HG03064 (cell line): ENCODE data around the gene RGS11.

ENCODE experiments used
- ATAC-seq: cut with Tn5 transposase; IDR thresholded peaks from one replicate; pipeline ENCODE4 v1.9.1; 2021; ENCODE audit warnings: low read depth; ENCODE audit not compliant: unreplicated experiment

Gene RGS11

DNA sequence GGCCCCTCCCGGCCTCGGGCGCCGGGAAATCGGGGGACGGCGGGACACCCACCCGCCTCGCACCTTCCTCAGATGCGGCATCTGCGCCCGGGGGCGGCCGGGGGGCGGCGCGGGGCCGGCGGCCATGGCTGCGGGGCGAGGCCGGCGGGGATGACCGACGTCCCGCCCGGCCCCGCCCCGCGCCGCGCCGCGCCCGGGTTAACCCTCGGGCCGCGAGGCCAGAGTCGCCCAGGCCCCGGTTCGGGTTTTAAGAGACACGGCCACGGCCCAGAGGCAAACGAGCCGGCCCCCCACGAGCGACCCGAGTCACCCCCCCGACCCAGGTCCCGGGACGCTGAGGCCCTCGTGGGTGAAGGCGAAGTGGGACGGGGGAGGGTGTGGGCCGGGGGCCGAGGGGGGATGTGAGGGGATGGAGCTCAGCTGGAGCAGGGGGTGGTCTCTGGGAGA lies at the start of gene RGS11:
TSS of gene RGS11 (minus strand) at position 159 of the 447 bp plus-strand sequence. CDS start at position 126, 33 bp downstream.
- ATAC-seq: no peak

- no peak for ATAC-seq
These were observed 48.9 kb upstream of the RGS11 start for GRCh38 chr16:324451-325334.

DNA sequence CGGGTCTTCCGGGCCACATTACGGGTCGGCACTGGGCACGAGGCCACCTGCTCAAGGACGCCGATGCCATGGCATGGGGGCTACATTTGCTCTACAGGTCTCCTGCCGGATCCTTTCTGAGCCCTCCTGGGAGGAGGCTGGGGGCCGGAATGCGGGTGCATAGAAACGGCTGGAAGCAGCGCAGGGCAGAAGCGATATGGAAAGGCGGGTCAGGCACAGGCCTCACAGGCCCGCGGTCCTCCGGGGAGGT lies 48.4 kb upstream of the RGS11 start:
- no peak for ATAC-seq

DNA sequence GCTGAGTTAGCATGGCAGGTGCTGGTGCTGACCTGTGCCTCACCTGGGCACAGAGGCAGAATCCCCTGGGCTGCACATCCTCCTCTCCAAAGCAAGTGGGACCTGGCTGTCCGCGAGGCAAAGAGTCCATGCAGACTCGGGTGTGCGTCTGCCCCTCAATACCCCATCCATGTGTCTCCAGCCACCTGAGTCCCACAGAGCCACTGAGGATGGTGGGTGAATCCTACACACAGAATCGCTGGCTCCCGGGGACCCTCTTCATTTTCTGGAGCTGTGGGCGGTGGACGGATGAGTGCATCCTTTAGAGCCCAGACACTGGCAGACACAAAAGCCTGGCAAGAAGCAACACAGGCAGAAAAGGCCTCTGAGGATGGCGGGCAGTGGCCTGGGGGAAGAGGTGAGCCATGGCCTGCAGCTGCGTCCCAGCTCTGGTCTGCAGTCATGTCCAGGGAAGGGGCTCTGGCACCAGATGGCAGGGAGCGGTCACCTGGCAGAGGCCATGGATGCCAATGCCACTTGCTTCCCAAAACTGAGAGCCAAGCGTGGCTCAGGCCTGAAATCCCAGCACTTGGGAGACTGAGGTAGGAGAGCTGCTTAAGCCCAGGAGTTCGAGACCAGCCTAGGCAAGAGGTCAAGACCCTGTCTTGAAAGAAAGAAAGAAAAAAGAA lies 46.9 kb upstream of the RGS11 start:
- no peak for ATAC-seq

GRCh38 chr16:321532-321931 lies 45.8 kb upstream of the RGS11 start:
- ATAC-seq: no peak

- ATAC-seq: no peak
These were observed 44.5 kb upstream of the RGS11 start for GRCh38 chr16:320206-320605.

DNA sequence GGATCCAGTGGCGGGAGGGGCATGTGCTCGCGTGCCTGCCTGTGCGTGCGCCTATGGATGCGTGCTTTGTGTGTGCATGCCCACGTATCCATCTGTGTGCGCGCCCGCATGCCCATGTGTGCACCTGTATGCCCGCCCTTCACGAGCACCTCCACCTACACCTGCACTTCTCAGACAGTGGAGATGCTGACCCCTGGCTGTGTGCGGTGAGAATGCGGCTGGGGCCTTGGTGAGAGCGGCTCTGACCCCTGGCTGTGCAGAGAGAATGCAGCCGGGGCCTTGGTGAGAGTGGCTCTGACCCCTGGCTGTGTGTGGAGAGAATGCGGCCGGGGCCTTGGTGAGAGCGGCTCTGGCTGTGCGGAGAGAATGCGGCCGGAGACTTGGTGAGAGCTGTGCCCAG lies 42.9 kb upstream of the RGS11 start:
- no peak for ATAC-seq

- ATAC-seq: no peak
These were observed 41.8 kb upstream of the RGS11 start for GRCh38 chr16:317583-317982.

DNA sequence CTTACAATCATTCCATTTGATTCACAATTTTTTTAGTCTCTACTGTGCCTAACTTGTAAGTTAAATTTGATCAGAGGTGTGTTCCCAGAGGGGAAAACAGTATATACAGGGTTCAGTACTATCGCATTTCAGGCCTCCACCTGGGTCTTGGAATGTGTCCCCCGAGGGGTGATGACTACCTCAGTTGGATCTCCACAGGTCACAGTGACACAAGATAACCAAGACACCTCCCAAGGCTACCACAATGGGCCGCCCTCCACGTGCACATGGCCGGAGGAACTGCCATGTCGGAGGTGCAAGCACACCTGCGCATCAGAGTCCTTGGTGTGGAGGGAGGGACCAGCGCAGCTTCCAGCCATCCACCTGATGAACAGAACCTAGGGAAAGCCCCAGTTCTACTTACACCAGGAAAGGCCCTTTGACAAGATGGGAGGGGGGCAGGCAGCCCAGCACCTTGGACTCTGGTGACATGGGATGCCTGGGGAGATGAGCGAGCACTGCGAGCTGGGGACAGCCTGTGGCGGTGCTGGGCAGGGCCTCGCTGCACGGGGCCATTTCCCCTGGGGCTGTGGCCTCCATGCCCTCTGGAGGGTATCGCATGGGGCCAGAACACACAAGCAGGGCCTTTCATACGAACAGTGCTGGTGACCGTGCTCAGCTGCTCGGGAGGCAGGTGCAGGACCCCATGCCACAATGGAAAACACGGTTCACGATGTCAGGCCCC lies 41.2 kb upstream of the RGS11 start:
- ATAC-seq: no peak

DNA sequence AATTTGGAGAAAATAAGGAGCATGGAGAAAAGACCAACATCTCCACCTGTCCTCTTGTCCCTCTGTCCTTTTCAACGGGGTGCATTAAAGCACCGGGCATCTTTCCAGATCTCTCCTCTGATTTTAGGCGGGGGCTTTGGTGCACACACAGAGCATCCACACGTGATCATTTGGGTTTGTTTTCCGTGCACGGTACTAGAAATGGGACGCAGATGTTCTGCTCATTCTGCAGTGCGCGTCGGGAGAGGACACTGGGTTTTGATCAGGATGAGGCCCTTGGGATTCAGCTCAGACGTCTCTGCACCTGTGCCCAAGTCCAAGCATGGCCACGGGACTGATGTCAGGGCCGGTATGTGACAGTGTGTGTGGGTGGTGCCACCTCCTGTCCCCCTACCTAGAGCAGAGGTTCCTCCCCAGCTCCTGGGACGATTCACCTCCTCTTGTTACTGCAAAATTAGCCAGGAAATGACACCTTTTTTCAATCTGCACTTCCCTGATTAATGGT lies 39.1 kb upstream of the RGS11 start:
- ATAC-seq: no peak

DNA sequence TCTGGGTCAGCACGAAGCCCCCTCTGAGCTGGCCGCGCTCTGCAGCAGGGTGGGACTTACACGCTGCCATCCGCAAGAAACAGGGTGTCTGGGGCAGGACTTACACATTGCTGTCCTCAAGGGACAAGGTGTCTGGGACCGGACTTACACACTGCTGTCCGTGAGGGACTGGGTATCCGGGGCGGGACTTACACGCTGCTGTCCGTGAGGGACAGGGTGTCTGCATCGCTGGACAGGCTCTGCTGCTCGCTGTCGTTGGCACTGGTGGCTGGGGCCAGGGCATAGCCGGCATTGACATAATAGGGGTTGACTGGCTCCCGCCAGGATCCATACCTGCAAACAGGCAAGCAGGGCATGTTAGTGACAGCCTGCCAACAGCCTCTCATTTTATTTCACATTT lies 38.6 kb upstream of the RGS11 start:
- no peak for ATAC-seq

- no peak for ATAC-seq
These were observed 36.0 kb upstream of the RGS11 start for GRCh38 chr16:311725-312124.

DNA sequence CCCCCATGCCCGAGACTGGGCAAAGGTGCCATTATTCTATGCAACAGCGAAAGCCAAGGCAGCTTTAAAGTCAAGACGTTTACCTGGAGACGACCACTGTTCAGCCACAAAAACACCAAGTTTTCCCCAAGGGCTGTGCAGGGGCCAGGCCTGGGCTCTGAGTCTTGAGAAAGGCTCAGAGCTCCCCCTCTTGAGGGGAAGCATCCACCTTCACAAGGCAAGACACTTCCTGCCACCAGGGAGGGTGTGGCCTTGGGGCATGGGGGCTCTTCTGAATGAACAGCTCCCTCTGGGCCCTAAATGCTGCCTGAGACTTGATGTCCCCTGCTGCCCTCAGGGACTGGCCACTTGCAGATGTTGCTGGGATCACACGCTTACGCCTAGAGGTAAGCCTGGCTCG lies 33.7 kb upstream of the RGS11 start:
- ATAC-seq: no peak

GRCh38 chr16:307691-308312 lies 32.1 kb upstream of the RGS11 start:
- no peak for ATAC-seq

DNA sequence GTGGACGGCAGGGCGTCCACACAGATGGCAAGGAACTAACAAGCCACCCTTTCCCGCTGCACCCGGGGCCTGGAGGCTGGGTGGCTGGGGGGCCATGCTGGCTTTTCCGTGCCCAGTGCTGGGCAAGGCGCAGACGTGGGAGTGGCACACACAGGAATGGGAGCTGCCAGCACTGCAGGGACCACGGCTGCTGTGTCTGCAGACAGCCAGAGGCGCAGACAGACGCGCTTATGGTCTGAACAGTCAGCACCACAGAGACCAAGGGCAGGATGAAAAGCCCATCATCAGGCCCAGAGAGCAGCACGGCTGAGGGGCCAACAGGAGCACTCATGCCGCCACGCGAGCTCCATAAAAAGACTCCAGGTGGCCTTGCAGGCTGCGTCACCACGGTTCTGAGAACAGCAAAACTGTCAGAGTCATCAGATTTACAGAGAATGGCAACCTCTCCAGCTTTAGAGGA lies 31.2 kb upstream of the RGS11 start:
- ATAC-seq: no peak

- ATAC-seq: no peak
These were observed 30.3 kb upstream of the RGS11 start for GRCh38 chr16:305916-306626.

GRCh38 chr16:303760-304505 lies 28.2 kb upstream of the RGS11 start:
- no peak for ATAC-seq

- no peak for ATAC-seq
These were observed 26.2 kb upstream of the RGS11 start for GRCh38 chr16:301950-302349.

GRCh38 chr16:301235-301634 lies 25.5 kb upstream of the RGS11 start:
- ATAC-seq: no peak

DNA sequence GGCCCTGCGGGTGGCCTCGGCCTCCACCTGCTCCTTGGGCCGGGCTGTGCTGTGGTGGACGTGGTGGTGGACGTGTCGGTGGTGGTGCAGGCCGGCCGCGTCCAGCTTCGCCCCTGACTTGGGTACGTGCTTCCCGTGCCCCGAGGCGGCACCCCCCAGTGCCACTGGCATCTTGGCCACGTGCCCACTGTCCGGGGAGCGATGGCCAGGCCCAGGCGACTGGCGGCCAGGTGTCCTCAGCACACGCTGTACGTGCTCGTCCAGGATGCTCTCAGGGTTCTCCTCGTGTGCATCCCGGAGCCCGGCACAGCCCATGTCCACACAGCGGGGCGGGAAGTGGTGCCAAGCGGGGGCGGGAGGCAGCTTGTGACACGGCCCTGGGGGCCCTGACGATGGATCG lies 22.1 kb upstream of the RGS11 start:
- no peak for ATAC-seq
